Calu3 (cell line): ENCODE measurements around the gene DHFR. TPM values are rescaled to one million over a fixed set of nuclear protein-coding genes. Genes with fewer than 3 reads are reported as not detected.

Source experiments
- BruUV-seq: library from RNA; stranded (reverse); fragments of 400-500 nt; replicated peaks from 2 replicates; lab custom pipeline; 2021; lab: Mats Ljungman, UMichigan
- CTCF ChIA-PET: fragments of 300-600 bp; sonication (Branson Sonifier 250); formaldehyde crosslinking; loops from one replicate; lab custom pipeline; 2022; ENCODE audit warnings: antibody characterized with exemption; lab: Charles Lee
- DNase-seq: peaks from one replicate; pipeline ENCODE4 v3.0.0; 2022
- H3K27ac Mint-ChIP-seq: one replicate; pipeline ENCODE4 v1.8.0; 2022; ENCODE audit warnings: mixed read lengths; ENCODE audit not compliant: unreplicated experiment
- H3K27me3 Mint-ChIP-seq: one replicate; pipeline ENCODE4 v1.8.0; 2022; ENCODE audit warnings: mixed read lengths; ENCODE audit not compliant: unreplicated experiment
- H3K36me3 Mint-ChIP-seq: one replicate; pipeline ENCODE4 v1.8.0; 2022; ENCODE audit warnings: mild to moderate bottlenecking, moderate library complexity, mixed read lengths; ENCODE audit not compliant: insufficient read depth, unreplicated experiment
- H3K4me1 Mint-ChIP-seq: one replicate; pipeline ENCODE4 v1.8.0; 2022; ENCODE audit warnings: mild to moderate bottlenecking, low read depth, mixed read lengths; ENCODE audit not compliant: unreplicated experiment
- H3K4me3 Mint-ChIP-seq: one replicate; pipeline ENCODE4 v1.8.0; 2022; ENCODE audit warnings: mild to moderate bottlenecking, low read depth, moderate library complexity, mixed read lengths; ENCODE audit not compliant: unreplicated experiment
- H3K9me3 Mint-ChIP-seq: one replicate; pipeline ENCODE4 v1.8.0; 2022; ENCODE audit warnings: low read depth, mixed read lengths; ENCODE audit not compliant: unreplicated experiment
- intact Hi-C: fragments of 100-400 bp; cut with micrococcal nuclease; formaldehyde crosslinking; loops from one replicate; pipeline ENCODE4 v1.10.0; 2022; ENCODE audit not compliant: unreplicated experiment
- total RNA-seq: library from RNA; stranded (reverse); gene quantifications from 2 replicates; pipeline ENCODE4 v1.2.3, GENCODE V29; 2022
- TF ChIP-seq, protein P1 (sequence below): fragments of 200-600 bp; IDR thresholded peaks from one replicate; pipeline ENCODE4 v1.8.0; 2022; ENCODE audit warnings: antibody characterized with exemption; ENCODE audit not compliant: unreplicated experiment

The DHFR gene
- total RNA-seq, 1 experiment from 2014 or later = 58.0 TPM

- Mint-ChIP-seq H3K27ac (no peak overlapping the region), H3K4me1 (no peaks in the 10 kb centered on the region), H3K4me3 (no peak overlapping the region), H3K9me3 (no peaks in the 10 kb centered on the region), H3K36me3 (no peaks in the 10 kb centered on the region), H3K27me3 (peaks cover 48% of the 10 kb centered on the region)
- no TSS peak for BruUV-seq
- CTCF ChIA-PET = no interaction called here
- TF ChIP-seq, protein P1, sequence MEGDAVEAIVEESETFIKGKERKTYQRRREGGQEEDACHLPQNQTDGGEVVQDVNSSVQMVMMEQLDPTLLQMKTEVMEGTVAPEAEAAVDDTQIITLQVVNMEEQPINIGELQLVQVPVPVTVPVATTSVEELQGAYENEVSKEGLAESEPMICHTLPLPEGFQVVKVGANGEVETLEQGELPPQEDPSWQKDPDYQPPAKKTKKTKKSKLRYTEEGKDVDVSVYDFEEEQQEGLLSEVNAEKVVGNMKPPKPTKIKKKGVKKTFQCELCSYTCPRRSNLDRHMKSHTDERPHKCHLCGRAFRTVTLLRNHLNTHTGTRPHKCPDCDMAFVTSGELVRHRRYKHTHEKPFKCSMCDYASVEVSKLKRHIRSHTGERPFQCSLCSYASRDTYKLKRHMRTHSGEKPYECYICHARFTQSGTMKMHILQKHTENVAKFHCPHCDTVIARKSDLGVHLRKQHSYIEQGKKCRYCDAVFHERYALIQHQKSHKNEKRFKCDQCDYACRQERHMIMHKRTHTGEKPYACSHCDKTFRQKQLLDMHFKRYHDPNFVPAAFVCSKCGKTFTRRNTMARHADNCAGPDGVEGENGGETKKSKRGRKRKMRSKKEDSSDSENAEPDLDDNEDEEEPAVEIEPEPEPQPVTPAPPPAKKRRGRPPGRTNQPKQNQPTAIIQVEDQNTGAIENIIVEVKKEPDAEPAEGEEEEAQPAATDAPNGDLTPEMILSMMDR = no peak
- no peak for DNase-seq
- intact Hi-C loops = no loop called here
Observed at GRCh38 chr5:80577707-80578106, 77.1 kb downstream of the DHFR start.

- Mint-ChIP-seq H3K4me1 (no peaks in the 10 kb centered on the region), H3K36me3 (no peaks in the 10 kb centered on the region), H3K4me3 (no peak overlapping the region), H3K27me3 (peaks cover 61% of the 10 kb centered on the region), H3K27ac (no peak overlapping the region), H3K9me3 (no peaks in the 10 kb centered on the region)
- DNase-seq = no peak
- CTCF ChIA-PET = interaction anchor here (0.7 kb wide), 1 partner anchor 15 kb away, joined by 4 read pairs; no protein-coding TSS in a partner anchor
- no TSS peak for BruUV-seq
- TF ChIP-seq, protein P1 = no peak
- intact Hi-C loops = no loop called here
Observed at GRCh38 chr5:80576383-80576782, 78.4 kb downstream of the DHFR start.

Other genes starting within 250 kb of the DHFR start
- gene ZFYVE16, start 246.9 kb downstream of the DHFR start, total RNA-seq = 39.3 and 52.7 TPM in 2 replicates
- 1.3 and 2.0 TPM in 2 replicates for gene FAM151B, start 166.9 kb downstream of the DHFR start, total RNA-seq
- 0.29 and 0.40 TPM in 2 replicates for gene ANKRD34B, start 84.7 kb downstream of the DHFR start, total RNA-seq
- 15.5 and 17.2 TPM in 2 replicates for gene MSH3, start 331 bp downstream of the DHFR start, total RNA-seq